Ascending aorta (tissue), 2 donors: ENCODE measurements around the gene BAHCC1. TPM values are rescaled to one million over a fixed set of nuclear protein-coding genes. Genes with fewer than 3 reads are reported as not detected.
A peak's percentile ranks its signal among the peaks of the same experiment; 100 is the strongest.

Experiments used
- DNase-seq, 2 donors: peaks; one replicate each; pipeline ENCODE4 v3.0.0-alpha.2; 2019; ENCODE audit warnings: low spot score in 2 of 2
- H3K27ac ChIP-seq, 2 donors: fragments of 200-600 bp; sonication (generic); one replicate each; pipeline ENCODE4 v1.5.1; 2016 to 2017; ENCODE audit warnings: mild to moderate bottlenecking in 1 of 2
- H3K27me3 ChIP-seq: fragments of 200-600 bp; sonication (generic); one replicate; pipeline ENCODE4 v1.5.1; 2017
- H3K36me3 ChIP-seq, 2 donors: fragments of 200-600 bp; sonication (generic); one replicate each; pipeline ENCODE4 v1.5.1; 2016
- H3K4me1 ChIP-seq, 2 donors: fragments of 200-600 bp; sonication (generic); one replicate each; pipeline ENCODE4 v1.5.1; 2016 to 2017; ENCODE audit warnings: mild to moderate bottlenecking in 1 of 2
- H3K4me3 ChIP-seq, 2 donors: fragments of 200-600 bp; sonication (generic); one replicate each; pipeline ENCODE4 v1.5.1; 2016 to 2017; ENCODE audit warnings: mild to moderate bottlenecking in 1 of 2
- H3K9me3 ChIP-seq, 2 donors: fragments of 200-600 bp; sonication (generic); one replicate each; pipeline ENCODE4 v1.5.1; 2016
- CTCF ChIP-seq, 3 experiments: fragments of 200-600 bp in 2 of 3; fragments of 450-650 bp in 1 of 3; sonication (generic) in 2 of 3; IDR thresholded peaks; one replicate each; pipeline ENCODE4 v1.5.1; 2016 to 2019; ENCODE audit warnings: antibody characterized with exemption in 3 of 3, mild to moderate bottlenecking in 1 of 3, moderate library complexity in 1 of 3
- intact Hi-C: fragments of 100-400 bp; cut with DNase I; formaldehyde crosslinking; loops from one replicate; pipeline ENCODE4 v1.15.1; 2023
- total RNA-seq: library from RNA; depleted of rRNA; stranded (reverse); fragments of >200 nt; gene quantifications from one replicate; pipeline ENCODE4 v1.1.0, GENCODE V29; 2016

The BAHCC1 gene
- total RNA-seq, 1 donor from 2014 or later, result 29.1 TPM

DNA sequence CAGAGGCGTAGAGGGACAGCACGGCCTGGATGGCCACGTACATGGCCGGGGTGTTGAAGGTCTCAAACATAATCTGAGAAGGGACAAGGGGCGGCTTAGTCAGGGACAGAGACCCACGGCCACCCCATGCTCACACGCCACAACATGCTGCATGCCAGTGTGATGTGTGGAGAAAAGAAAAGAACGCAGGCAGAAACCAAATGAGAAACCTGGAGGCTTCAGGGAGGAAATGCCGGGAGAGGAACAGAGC is 116.2 kb downstream of the BAHCC1 start:
- H3K4me1 ChIP-seq, result peaks cover 2 to 8% of the 10 kb centered on the region in 2 donors
- DNase-seq, result no peak
- no peak for TF ChIP-seq CTCF (IDR thresholded peaks at IDR 0.05)
- peaks cover 40 to 46% of the 10 kb centered on the region in 2 donors for H3K36me3 ChIP-seq
- H3K9me3 ChIP-seq, result no peaks in the 10 kb centered on the region
- peak overlapping the region; percentile 81 to 96 for H3K4me3 ChIP-seq
- intact Hi-C loops, result loop anchor here (10.0 kb wide), 1 partner anchor 353 kb away; the partner anchor contains the start of gene P4HB
- H3K27ac ChIP-seq, result peak overlapping the region; percentile 88 to 90
- no peaks in the 10 kb centered on the region for H3K27me3 ChIP-seq

- H3K9me3 ChIP-seq, result no peaks in the 10 kb centered on the region
- peaks cover 40 to 46% of the 10 kb centered on the region in 2 donors for H3K36me3 ChIP-seq
- H3K27me3 ChIP-seq, result no peaks in the 10 kb centered on the region
- DNase-seq, result no peak
- TF ChIP-seq CTCF (IDR thresholded peaks at IDR 0.05), result no peak
- peaks cover 4 to 13% of the 10 kb centered on the region in 2 donors for H3K4me1 ChIP-seq
- peak overlapping the region; percentile 81 to 96 for H3K4me3 ChIP-seq
- peak overlapping the region; percentile 88 to 90 for H3K27ac ChIP-seq
- intact Hi-C loops, result loop anchor here (2.0 to 10.0 kb wide), 2 partner anchors 93 to 353 kb away; partner anchors contain the start of gene P4HB
These were observed 116.7 kb downstream of the BAHCC1 start for GRCh38 chr17:81511804-81512561.

DNA sequence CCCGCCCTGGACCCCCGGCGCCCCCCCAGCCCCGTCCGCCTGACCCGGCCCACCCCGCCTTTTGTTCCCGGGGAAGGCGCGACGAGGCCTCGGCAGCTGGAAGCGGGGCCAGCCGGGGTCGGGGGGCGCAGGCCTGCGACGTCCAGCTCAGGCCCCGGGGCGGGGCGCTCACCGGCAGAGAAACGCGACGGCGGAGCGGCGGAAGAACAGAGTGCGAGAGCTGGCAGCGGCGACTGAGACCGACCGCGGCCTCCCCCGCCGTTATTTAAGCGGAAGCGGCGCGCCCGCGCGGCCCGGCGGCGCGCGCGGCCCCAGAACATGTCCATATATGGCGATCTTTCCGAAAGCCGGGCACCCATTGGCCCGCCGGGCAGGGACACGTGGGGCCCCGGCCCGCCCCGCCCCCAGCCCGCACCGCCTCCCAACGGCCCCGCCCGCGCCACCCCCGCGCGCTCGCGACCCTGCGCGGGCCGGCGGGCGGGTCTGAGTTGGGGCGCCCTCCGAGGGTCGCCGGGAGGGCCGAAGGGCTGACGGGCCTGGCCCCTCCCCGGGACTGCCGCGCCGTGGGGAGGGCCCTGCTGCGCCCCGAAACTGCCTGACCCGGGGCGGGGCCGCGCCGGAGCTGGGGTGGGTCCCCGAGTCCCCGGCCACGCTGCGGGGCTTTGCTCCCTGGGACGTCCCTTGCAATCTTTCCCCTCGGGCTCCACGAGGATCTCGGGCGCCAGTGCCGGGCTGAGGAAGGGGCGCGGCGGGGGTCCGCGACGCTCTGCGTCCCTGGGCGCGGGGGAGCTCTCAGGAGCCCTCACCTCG is 117.5 kb downstream of the BAHCC1 start, which contains the start of gene ACTG1:
Gene ACTG1, minus strand, starts transcription at position 238 of the 810 bp plus-strand sequence. CDS start 445 bp downstream, outside the sequence.
- Histone ChIP-seq H3K4me1 (peaks cover 4 to 20% of the 10 kb centered on the region in 2 donors), H3K27ac (peak within 1 kb of the TSS; percentile 95 to 100), H3K9me3 (no peaks in the 10 kb centered on the region), H3K27me3 (no peaks in the 10 kb centered on the region), H3K36me3 (peaks cover 40 to 45% of the 10 kb centered on the region in 2 donors), H3K4me3 (peak within 1 kb of the TSS; percentile 81 to 96)
- TF ChIP-seq CTCF (IDR thresholded peaks at IDR 0.05), result no peak
- peak; percentile 76 to 95 for DNase-seq
- intact Hi-C loops, result loop anchor here (1.0 to 10.0 kb wide), 3 partner anchors 94 to 352 kb away; partner anchors contain the start of gene P4HB

GRCh38 chr17:81513372-81513752 is 118.1 kb downstream of the BAHCC1 start:
- Histone ChIP-seq H3K4me1 (peaks cover 4 to 26% of the 10 kb centered on the region in 2 donors), H3K36me3 (peaks cover 36 to 41% of the 10 kb centered on the region in 2 donors), H3K9me3 (no peaks in the 10 kb centered on the region), H3K4me3 (peak overlapping the region; percentile 81 to 96), H3K27me3 (no peaks in the 10 kb centered on the region), H3K27ac (peak overlapping the region; percentile 95 to 100)
- intact Hi-C loops, result loop anchor here (1.0 to 10.0 kb wide), 3 partner anchors 95 to 351 kb away; partner anchors contain the start of gene P4HB
- no peak for TF ChIP-seq CTCF (IDR thresholded peaks at IDR 0.05)
- peak in 1 of 2 donors; percentile 85 for DNase-seq

DNA sequence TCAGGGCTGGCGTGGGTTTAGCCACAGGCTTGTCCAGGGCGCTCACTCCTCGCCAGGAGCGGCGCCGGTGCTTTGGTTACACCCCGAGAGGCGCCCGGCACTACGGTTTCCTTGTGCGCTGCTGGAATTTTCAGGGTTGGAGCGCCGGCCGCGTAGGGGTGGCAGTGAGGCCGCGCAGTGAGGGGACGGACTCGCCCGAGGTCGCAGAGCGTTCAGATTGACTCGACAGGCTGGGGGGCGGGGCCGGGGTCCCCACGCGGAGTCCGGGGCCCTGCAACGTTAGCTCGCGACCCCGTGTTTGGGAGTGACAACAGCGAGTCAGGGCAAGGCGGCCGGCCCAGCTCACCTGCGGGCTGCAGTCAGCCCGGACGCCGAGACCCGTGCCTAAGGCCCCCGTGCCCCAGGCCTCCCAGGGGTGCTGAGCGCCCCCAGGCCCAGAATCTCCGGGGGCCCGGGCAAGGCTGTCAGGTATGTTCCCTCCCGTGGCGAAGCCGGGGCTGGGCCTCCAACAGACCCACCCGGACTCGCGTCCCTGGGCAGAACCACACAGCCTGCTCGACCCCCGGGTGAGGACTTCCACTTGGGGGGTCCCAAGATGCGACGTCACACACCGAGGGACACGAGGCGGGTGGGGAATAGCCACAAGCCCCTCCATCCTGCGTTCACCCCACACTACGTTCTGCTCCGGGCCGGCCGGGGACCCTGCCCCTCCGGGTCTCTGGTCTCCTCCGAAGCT is 118.7 kb downstream of the BAHCC1 start:
- intact Hi-C loops, result loop anchor here (1.0 to 10.0 kb wide), 5 partner anchors 39 to 351 kb away; partner anchors contain the start of genes FAAP100 and P4HB
- peak overlapping the region; percentile 81 to 96 for H3K4me3 ChIP-seq
- TF ChIP-seq CTCF (IDR thresholded peaks at IDR 0.05), result no peak
- H3K9me3 ChIP-seq, result no peaks in the 10 kb centered on the region
- no peaks in the 10 kb centered on the region for H3K27me3 ChIP-seq
- peak overlapping the region; percentile 95 to 100 for H3K27ac ChIP-seq
- H3K4me1 ChIP-seq, result peaks cover 5 to 30% of the 10 kb centered on the region in 2 donors
- peak in 1 of 2 donors; percentile 85 for DNase-seq
- peaks cover 31 to 36% of the 10 kb centered on the region in 2 donors for H3K36me3 ChIP-seq
